Neural progenitor cell (in vitro differentiated cells): ENCODE data around the gene BRSK2.

ENCODE experiments used
- CTCF ChIP-seq: fragments of 200-600 bp; sonication (generic); IDR thresholded peaks from 2 replicates; pipeline ENCODE4 v1.5.1; 2017; ENCODE audit warnings: antibody characterized with exemption, mild to moderate bottlenecking
- EZH2 ChIP-seq: fragments of 200-600 bp; sonication (generic); IDR thresholded peaks from 2 replicates; pipeline ENCODE4 v1.6.1; 2017; ENCODE audit warnings: antibody characterized with exemption, mild to moderate bottlenecking, moderate library complexity
- EZH2phosphoT487 ChIP-seq: fragments of 200-600 bp; sonication (generic); IDR thresholded peaks from 2 replicates; pipeline ENCODE4 v1.6.1; 2017; ENCODE audit warnings: antibody characterized with exemption

- TF ChIP-seq CTCF: no peak
- no peak for TF ChIP-seq EZH2
- TF ChIP-seq EZH2phosphoT487: no peak
Measured at GRCh38 chr11:1433977-1434640, 44.4 kb downstream of the BRSK2 start.
